Effector memory CD4-positive, alpha-beta T cell (primary cell): ENCODE data around the gene PIK3AP1.

Source experiments
- DNase-seq, 3 donors: peaks; one replicate each; pipeline ENCODE4 v3.0.0-alpha.2; 2020
- H3K27ac ChIP-seq: 2 replicates; pipeline ENCODE4 v1.7.0; 2013; ENCODE audit warnings: mild to moderate bottlenecking, low read length, moderate library complexity; ENCODE audit not compliant: insufficient read depth, poor library complexity, severe bottlenecking
- H3K27me3 ChIP-seq: replicated peaks from 2 replicates; pipeline ENCODE4 v1.7.0; 2013; ENCODE audit warnings: mild to moderate bottlenecking, low read length; ENCODE audit not compliant: insufficient read depth, control insufficient read depth, poor library complexity, severe bottlenecking
- H3K36me3 ChIP-seq: 2 replicates; pipeline ENCODE4 v1.7.0; 2013; ENCODE audit warnings: mild to moderate bottlenecking, low read length, moderate library complexity; ENCODE audit not compliant: control insufficient read depth, insufficient read depth
- H3K4me1 ChIP-seq: 2 replicates; pipeline ENCODE4 v1.7.0; 2013; ENCODE audit warnings: low read length, mild to moderate bottlenecking; ENCODE audit not compliant: control insufficient read depth, insufficient read depth, poor library complexity, severe bottlenecking
- H3K4me3 ChIP-seq: 2 replicates; pipeline ENCODE4 v1.7.0; 2013; ENCODE audit warnings: low read length, low read depth, mild to moderate bottlenecking; ENCODE audit not compliant: insufficient read depth, poor library complexity, severe bottlenecking
- H3K9me3 ChIP-seq: 2 replicates; pipeline ENCODE4 v1.7.0; 2013; ENCODE audit warnings: mild to moderate bottlenecking, low read length, moderate library complexity; ENCODE audit not compliant: control insufficient read depth

The PIK3AP1 gene

DNA sequence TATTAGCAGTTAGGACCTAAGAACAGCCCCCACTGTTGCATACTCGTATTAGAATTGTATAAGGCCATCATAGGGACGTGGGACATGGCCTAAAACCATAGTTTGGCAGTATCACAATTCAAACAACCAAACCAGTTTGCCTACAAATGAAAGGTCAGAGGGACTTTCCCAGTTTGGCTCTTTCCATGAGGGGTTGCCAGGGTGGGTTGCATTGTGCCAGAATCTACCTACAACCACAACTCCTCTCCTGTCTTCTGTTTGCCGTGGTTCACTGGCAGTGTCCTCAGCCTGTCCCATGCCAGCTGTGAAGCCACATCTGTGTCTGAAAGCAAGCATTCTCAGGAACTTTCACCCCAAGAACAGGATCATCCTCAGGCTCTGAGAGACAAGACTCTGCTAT lies 44.5 kb downstream of the PIK3AP1 start:
- Histone ChIP-seq H3K27me3 (no peaks in the 10 kb centered on the region), H3K9me3 (no peaks in the 10 kb centered on the region), H3K27ac (no peak overlapping the region), H3K36me3 (no peaks in the 10 kb centered on the region), H3K4me1 (no peaks in the 10 kb centered on the region), H3K4me3 (no peak overlapping the region)
- no peak for DNase-seq

DNA sequence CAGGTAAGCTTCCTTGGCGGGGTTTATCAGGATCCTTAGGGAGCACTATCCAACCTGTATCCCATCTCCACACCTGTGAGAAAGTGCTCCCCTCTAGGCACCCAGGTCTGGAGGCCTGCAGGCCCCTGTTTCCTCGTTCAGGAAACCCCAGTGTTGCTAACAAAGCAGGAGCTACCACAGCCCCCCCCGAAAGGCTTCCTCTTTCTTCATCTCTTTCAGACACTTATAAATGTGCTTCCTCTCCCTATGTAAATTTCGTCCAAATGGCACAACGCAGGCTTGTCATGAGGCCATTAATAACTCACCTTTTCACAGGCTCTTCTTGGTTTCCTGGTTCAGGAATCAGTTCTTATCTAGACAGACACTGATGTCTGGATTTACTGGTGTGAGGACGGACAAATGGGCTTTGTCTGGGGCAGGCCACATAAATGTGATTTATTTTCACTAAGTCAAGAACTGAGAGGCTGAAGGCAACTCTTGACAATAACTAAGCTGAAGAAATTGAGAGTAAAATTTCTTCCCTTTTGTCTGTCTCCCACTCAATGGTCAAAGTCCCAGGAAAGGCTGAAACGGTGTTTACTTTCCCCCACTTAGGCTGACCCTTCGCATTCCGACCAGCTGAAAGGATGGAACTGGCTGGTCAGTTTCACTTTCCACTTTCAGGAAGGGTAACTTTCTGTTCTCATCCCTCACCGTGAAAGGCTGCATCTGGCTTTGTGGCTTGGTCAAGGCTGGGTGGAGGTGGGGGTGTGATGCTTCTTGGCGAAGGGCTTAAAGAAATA lies 46.8 kb downstream of the PIK3AP1 start:
- Histone ChIP-seq H3K9me3 (no peaks in the 10 kb centered on the region), H3K27me3 (no peaks in the 10 kb centered on the region), H3K4me3 (no peak overlapping the region), H3K27ac (no peak overlapping the region), H3K4me1 (no peaks in the 10 kb centered on the region), H3K36me3 (no peaks in the 10 kb centered on the region)
- no peak for DNase-seq

DNA sequence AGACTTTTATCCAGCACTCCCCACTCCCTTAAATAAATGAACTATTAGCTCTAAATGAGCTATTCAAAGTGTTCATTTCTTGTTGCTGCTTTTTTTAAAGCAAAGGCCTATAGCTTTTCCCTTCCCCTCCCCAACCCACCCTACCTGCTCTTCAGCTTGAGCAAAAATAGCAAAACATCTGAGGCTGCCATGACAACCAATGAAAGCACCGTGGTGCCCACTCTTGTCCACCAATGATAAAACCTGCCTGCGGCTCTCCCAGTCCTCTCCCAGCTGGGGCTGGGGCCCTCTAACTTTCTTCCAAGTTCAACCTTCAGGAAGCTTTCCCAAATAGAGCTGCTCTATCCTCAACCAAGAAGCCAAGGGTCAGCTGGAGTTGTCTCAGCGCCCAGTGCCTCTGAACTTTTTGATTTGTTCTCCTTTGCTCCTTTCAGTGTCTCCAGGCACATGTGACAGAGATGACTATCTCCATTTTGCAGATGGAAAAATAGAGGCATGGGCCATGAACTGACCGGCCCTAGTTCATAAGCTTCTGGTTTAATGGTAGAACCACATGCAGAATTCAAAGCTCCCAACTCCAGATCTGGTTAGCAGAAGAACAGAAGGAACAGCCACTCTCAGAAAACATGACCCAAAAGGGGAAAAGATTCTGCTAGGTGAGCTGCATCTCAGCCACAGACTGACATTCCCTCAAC lies 47.7 kb downstream of the PIK3AP1 start:
- no peak for DNase-seq
- Histone ChIP-seq H3K27me3 (no peaks in the 10 kb centered on the region), H3K4me1 (no peaks in the 10 kb centered on the region), H3K4me3 (no peak overlapping the region), H3K36me3 (no peaks in the 10 kb centered on the region), H3K9me3 (no peaks in the 10 kb centered on the region), H3K27ac (no peak overlapping the region)

DNA sequence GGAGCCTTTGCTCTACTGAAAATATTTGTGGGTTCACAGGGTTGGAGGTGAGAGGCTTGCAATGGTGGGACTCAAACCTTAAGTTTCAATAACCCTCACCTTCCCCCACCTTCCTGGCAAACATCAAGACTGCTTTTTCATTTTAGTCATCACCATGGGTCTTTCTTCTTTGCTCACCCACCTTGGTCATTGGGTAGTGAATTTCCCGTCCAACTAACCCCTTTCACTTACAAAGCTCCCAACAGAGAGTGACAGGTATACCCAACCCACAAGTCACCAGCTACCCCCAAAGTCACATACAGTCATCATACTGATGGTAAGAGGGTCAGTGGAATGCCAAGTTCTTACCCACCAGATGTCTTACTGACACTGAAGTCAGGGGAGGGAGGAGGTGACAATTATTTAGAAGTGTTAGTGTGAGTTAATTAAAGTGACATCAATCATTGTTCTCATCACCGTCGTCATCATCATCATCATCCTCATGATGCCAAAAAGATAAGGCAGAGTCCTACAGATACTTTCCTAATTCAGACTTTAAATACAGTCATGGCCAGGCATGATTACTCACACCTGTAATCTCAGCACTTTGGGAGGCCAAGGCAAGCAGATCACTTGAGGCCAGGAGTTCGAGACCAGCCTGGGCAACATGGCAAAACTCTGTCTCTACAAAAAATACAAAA lies 49.0 kb downstream of the PIK3AP1 start:
- DNase-seq, result no peak
- Histone ChIP-seq H3K4me1 (no peaks in the 10 kb centered on the region), H3K36me3 (no peaks in the 10 kb centered on the region), H3K27ac (no peak overlapping the region), H3K27me3 (no peaks in the 10 kb centered on the region), H3K4me3 (no peak overlapping the region), H3K9me3 (no peaks in the 10 kb centered on the region)

DNA sequence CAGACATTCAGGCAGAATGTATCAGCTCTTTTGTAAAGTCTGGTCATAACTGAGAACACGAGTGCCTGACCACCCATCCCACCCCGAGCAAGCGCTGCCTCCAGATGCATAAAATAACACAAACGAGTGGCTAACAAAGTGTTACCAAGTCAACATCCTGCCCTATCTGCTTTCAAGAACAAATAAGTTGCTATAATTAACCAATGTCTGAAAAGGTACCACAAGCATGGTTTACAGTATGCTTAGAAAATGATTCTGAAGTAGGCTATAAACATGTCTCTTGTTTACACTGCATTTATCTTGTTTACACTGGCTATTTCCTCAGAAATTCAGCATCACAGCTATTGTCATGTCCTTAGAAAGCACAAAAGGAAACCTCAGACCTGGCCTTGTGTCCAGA lies 49.5 kb downstream of the PIK3AP1 start:
- H3K9me3 ChIP-seq, result no peaks in the 10 kb centered on the region
- H3K4me1 ChIP-seq, result no peaks in the 10 kb centered on the region
- no peak for DNase-seq
- no peak overlapping the region for H3K4me3 ChIP-seq
- no peaks in the 10 kb centered on the region for H3K36me3 ChIP-seq
- H3K27ac ChIP-seq, result no peak overlapping the region
- H3K27me3 ChIP-seq, result no peaks in the 10 kb centered on the region

DNA sequence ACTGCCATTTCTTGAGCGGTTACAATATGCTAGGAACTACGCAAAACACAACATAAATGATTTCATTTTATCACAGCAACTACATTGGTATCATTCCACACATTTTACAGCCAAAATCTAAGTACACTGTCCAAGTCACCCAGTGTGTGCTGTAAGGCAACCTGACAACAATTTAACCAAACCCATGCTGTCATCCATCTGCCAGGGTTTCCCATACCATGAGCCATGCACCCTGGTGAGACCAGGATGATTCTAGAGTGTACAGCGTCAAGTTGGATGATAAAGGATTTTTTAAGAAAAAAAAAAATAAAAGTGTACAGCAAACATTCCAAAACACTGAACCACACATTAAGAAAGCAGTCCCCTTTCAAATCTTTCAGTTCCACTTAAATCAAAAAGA lies 52.9 kb downstream of the PIK3AP1 start:
- no peak overlapping the region for H3K27ac ChIP-seq
- H3K27me3 ChIP-seq, result no peaks in the 10 kb centered on the region
- no peaks in the 10 kb centered on the region for H3K36me3 ChIP-seq
- no peaks in the 10 kb centered on the region for H3K4me1 ChIP-seq
- no peak overlapping the region for H3K4me3 ChIP-seq
- no peaks in the 10 kb centered on the region for H3K9me3 ChIP-seq
- DNase-seq, result no peak

DNA sequence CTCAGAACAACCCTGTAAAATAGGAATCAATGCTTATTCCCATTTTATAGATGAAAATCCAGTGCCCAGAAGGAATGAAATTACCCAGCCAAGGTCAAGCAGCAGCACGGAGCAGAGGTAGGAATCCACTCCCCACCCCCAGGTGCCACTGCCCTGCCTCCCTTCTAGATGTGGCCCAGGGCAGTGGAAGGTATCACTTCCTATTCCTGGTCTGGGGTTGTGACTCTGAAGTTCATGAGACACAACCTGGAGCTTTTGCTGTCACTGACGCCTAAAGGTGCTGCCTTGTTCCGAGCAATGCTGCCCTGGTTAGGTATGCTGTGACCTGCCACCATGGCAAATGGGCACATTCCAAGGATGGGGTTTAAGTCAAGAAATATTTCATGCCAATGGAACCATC lies 53.6 kb downstream of the PIK3AP1 start:
- Histone ChIP-seq H3K36me3 (no peaks in the 10 kb centered on the region), H3K4me3 (no peak overlapping the region), H3K27me3 (no peaks in the 10 kb centered on the region), H3K9me3 (no peaks in the 10 kb centered on the region), H3K4me1 (no peaks in the 10 kb centered on the region), H3K27ac (no peak overlapping the region)
- no peak for DNase-seq

DNA sequence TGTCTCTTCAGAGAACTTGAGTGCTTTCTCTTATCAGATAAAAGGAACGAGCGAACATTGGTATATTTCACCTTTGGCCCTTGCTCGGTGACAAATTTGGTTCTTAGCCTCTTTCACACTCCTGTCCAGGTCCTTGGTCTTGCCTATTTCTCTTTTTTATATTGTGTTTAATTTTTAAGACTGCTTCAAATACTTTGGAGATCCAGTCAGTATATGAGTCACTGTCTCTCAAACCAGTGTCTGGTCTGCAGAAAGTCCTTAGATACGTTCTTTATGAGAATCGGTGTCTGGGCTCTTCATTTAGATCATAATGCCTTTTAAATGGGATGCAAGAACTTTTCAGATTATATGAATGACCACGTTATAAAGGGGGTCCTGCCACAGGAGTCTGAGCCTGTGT lies 55.0 kb downstream of the PIK3AP1 start:
- Histone ChIP-seq H3K27me3 (no peaks in the 10 kb centered on the region), H3K36me3 (no peaks in the 10 kb centered on the region), H3K4me3 (no peak overlapping the region), H3K9me3 (no peaks in the 10 kb centered on the region), H3K4me1 (no peaks in the 10 kb centered on the region), H3K27ac (no peak overlapping the region)
- no peak for DNase-seq

DNA sequence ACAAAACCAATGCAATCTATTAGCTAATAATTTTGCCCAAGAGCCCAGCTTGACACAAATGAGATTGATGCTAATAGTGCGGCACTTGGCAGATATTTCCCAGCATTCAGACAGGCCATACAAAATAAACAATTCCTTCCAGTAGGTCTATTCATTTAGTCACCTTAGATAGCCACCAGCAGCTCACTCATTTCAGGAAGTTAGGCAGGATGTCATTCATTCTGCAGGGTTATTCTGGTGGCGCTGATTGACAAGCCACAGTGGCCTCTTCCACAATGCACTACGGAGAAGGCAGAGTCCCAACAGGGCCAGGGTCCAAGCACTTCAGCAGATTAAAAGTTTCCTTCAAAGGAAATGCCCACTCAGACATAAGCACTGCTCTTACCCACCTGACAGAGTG lies 55.8 kb downstream of the PIK3AP1 start:
- Histone ChIP-seq H3K36me3 (no peaks in the 10 kb centered on the region), H3K27ac (no peak overlapping the region), H3K4me3 (no peak overlapping the region), H3K9me3 (no peaks in the 10 kb centered on the region), H3K27me3 (no peaks in the 10 kb centered on the region), H3K4me1 (no peaks in the 10 kb centered on the region)
- DNase-seq, result no peak

DNA sequence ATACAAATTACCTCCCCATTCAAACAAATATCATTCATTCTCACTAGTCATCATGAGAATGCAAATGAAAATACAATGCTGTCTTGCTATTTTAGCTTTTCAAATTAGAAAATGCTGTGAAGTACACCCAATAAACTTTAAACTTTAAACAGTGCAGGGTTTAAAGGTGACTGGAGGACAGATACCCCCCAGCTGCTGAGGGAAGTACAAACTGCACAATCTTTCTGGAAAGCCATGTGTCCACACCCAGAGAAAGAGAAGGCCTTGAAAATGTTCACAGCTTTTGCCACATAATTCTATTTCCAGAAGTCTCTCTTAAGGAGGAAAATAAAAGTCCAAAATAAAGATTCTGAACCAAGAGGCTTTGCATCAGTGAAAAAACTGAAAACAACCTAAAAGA lies 56.5 kb downstream of the PIK3AP1 start:
- Histone ChIP-seq H3K27me3 (no peaks in the 10 kb centered on the region), H3K27ac (no peak overlapping the region), H3K36me3 (no peaks in the 10 kb centered on the region), H3K9me3 (no peaks in the 10 kb centered on the region), H3K4me3 (no peak overlapping the region), H3K4me1 (no peaks in the 10 kb centered on the region)
- DNase-seq, result no peak
